Heart left ventricle (tissue), 13 donors: ENCODE measurements around the gene P2RY8.

Experiments used
- POLR2A ChIP-seq, 2 donors: fragments of 450-650 bp; IDR thresholded peaks; one replicate each; pipeline ENCODE4 v1.6.1; 2017; ENCODE audit warnings: antibody characterized with exemption in 2 of 2, mild to moderate bottlenecking in 2 of 2, moderate library complexity in 2 of 2
- TF ChIP-seq, protein P1 (sequence below), 12 donors: fragments of 200-600 bp; sonication (generic) in 4 of 12; IDR thresholded peaks; one replicate each; pipeline versions ENCODE4 v1.5.0 to v1.8.0; 2018 to 2022; ENCODE audit warnings: antibody characterized with exemption in 12 of 12, mild to moderate bottlenecking in 5 of 12
- donor health status: ischemic (EF 13 %, LVEDD 7.1; RV severe dilation, severe dysfunction).
- donor health status: DM: no; HTN: yes; CAD: no.
- donor health status: DM: no; HTN: no; CAD: no.
- donor health status: ischemic (EF 25% LVEDD 6.9; RV normal size, moderate dysfunction).
- donor health status: ischemic (EF 25% LVEDD 5.7; RV mildly dilated, moderate dysfunction).
- donor health status: ischemic (EF 35%, LVEDD 5.7; RV mildly dilated, moderate dysfunction).
- donor health status: nonischemic (EF 11% LVEDD 7.7; RV severe dilation, severe dysfunction).
- donor health status: DM: yes; HTN: yes; CAD: no.
- donor health status: PGD.
- donor health status: ischemic (EF 29% LVEDD 5.4; RV normal size, mild dysfunction).
- donor health status: nonischemic (EF 23%, LVEDD 6.1; RV moderate dilation, normal function).

DNA sequence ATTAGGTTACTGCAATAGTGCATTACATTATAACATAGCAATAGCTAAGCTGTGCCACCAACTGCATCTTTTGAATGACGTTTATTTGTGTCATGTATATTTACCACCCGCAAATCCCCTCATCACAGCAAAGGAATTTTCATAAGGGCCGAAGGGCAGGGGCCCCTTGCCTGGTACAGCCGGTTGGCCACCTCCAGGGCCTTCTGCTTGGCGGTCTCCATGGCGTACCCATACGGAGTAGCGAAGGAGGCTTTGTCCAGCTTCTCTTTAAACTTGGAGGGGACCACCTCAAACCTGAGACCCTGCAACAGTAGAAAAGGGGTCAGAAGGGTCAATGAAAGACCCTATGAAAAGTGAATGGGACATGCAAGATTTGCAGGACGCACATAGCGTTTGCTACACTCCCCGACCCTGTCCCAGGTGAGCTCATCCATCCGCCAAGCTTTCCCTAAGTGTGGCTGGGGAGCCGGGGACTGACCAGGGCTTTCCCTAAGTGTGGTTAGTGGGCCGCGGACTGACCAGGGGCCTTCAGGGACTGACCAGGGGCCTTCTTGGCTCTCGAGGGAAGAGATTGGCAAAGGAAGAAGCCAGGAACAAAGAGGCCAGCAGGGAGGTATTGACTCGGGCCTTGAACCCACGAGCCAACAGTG, 94.8 kb downstream of the P2RY8 start:
- TF ChIP-seq, protein P1, sequence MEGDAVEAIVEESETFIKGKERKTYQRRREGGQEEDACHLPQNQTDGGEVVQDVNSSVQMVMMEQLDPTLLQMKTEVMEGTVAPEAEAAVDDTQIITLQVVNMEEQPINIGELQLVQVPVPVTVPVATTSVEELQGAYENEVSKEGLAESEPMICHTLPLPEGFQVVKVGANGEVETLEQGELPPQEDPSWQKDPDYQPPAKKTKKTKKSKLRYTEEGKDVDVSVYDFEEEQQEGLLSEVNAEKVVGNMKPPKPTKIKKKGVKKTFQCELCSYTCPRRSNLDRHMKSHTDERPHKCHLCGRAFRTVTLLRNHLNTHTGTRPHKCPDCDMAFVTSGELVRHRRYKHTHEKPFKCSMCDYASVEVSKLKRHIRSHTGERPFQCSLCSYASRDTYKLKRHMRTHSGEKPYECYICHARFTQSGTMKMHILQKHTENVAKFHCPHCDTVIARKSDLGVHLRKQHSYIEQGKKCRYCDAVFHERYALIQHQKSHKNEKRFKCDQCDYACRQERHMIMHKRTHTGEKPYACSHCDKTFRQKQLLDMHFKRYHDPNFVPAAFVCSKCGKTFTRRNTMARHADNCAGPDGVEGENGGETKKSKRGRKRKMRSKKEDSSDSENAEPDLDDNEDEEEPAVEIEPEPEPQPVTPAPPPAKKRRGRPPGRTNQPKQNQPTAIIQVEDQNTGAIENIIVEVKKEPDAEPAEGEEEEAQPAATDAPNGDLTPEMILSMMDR (IDR thresholded peaks at IDR 0.05), result no peak
- TF ChIP-seq POLR2A (IDR thresholded peaks at IDR 0.05), result no peak
